GM18858 (cell line): ENCODE measurements around the gene PRKCE.

Experiments used
- ATAC-seq: cut with Tn5 transposase; IDR thresholded peaks from one replicate; pipeline ENCODE4 v1.9.1; 2021; ENCODE audit not compliant: unreplicated experiment

Gene PRKCE

DNA sequence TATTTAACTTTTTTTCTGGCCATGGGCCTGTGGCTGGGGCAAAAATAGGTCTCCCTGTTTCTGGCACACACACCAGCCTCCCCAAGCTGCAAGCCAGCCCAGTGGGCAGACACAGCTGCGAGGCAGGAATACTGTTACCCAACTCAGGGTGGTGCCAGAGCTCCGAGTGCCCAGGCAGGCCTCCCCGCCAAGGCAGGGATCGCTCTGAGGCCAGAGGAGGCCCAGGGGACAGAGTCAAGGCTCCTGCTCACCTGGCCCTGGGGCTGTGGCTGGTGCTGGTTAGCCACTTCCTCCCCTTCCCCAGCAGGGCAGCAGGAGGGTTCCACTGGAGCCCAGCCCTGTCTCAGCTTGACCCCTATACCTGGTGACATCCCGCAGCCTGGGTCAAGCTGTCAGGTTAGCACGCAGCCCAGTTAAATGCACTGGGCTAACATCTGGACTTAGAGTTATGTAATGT lies 578.7 kb downstream of the PRKCE start:
- peak; percentile 35 for ATAC-seq

GRCh38 chr2:46230677-46231425 lies 579.4 kb downstream of the PRKCE start:
- no peak for ATAC-seq

- no peak for ATAC-seq
Observed at GRCh38 chr2:46231721-46232120, 580.2 kb downstream of the PRKCE start.

- no peak for ATAC-seq
Observed at GRCh38 chr2:46232860-46233259, 581.4 kb downstream of the PRKCE start.

DNA sequence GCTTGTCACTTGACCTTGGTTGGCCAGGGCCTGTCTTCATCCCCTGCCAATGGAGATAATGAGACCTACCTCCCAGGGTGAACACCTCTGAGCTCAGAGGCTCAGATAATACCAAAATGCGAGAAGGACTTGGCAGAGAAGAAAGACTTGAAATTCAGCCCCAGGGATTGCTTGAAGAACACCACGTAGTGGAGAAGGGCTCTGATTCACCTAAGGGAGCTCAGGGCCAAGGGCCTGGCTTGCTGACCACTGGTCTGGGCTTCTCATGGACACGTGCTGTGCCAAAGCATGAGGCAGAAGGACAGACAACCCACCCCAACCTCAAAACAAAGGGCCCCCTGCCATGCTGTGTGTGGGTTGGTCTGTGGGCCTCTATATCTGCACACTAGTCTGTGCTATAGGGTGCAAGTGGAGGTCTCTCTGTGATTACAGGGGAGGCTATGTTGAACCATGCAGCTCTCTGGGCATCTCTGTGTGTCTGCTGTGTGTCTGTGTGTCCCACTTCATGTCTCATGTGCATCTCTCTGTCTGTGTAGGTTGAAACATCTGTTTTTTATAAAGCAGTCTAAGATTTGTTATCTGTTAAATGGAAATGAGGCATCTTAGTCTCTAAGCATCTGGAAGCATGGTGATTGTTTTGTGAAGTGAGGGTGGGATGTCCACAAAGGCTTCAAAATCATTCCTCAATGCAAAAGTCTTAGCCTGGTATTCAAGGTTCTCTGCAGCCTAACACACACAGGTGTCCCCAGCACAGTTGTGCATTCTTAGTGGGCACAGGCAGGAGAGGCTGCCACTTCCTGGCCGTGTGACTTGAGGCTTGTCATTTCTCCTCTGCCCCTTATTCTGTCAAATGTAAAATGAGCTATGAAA lies 584.8 kb downstream of the PRKCE start:
- ATAC-seq = no peak

- ATAC-seq = no peak
Observed at GRCh38 chr2:46236876-46237859, 585.7 kb downstream of the PRKCE start.
